ENCODE data around the gene NAA11. TPM values are rescaled to one million over a fixed set of nuclear protein-coding genes. Genes with fewer than 3 reads are reported as not detected.

NAA11 gene
- total RNA-seq, 1 donor from 2014 or later = not detected

DNA sequence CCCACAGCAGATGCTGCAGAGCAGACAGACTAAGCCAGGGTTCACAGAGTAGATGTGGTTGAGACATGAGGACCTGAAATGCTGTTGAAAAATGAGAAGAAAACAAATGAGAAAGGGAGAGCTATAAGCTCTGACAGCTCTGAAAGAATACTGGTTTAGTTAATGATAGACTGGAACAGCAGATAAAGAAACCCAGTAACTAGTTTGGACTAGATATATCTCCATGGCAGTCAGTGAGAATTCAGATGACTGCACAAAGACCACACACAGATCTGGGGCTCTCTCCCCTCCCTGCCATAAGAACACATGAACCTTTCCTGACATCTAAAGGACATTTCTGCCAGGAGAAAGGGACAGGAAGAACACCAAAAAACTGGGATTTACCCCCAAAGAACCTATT, 8.2 kb downstream of the NAA11 start:
- TF ChIP-seq, protein P1, sequence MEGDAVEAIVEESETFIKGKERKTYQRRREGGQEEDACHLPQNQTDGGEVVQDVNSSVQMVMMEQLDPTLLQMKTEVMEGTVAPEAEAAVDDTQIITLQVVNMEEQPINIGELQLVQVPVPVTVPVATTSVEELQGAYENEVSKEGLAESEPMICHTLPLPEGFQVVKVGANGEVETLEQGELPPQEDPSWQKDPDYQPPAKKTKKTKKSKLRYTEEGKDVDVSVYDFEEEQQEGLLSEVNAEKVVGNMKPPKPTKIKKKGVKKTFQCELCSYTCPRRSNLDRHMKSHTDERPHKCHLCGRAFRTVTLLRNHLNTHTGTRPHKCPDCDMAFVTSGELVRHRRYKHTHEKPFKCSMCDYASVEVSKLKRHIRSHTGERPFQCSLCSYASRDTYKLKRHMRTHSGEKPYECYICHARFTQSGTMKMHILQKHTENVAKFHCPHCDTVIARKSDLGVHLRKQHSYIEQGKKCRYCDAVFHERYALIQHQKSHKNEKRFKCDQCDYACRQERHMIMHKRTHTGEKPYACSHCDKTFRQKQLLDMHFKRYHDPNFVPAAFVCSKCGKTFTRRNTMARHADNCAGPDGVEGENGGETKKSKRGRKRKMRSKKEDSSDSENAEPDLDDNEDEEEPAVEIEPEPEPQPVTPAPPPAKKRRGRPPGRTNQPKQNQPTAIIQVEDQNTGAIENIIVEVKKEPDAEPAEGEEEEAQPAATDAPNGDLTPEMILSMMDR (IDR thresholded peaks at IDR 0.05; ENCODE audit: unreplicated experiment) = no peak
- Mint-ChIP-seq H3K9me3 (ENCODE audit: low read depth) (no peaks in the 10 kb centered on the region), H3K36me3 (ENCODE audit: insufficient read depth) (no peaks in the 10 kb centered on the region), H3K27me3 (no peaks in the 10 kb centered on the region), H3K4me1 (ENCODE audit: low read depth) (peaks cover 24% of the 10 kb centered on the region), H3K4me3 (ENCODE audit: low read depth) (no peak overlapping the region), H3K27ac (peak overlapping the region; percentile 15)
- DNase-seq (ENCODE audit: low spot score, unreplicated experiment) = no peak

DNA sequence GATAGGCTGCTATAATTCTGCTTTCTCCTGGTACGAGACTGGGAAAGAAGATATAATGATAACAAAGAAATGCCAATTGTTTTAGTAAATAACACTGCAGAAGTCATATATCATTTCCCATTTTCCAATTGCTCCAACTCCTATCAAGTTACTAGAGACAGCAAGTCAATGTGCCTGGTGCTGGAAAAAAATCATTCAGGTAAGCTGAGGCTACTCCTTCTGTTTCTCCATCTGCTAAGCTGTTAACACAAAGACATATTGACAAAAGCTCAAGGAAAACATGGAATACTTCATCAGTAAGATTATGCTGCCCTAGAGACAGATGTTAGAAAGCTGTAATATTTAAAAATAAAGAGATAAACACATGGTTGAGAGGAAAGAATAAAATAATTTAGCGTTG, 10.0 kb downstream of the NAA11 start:
- Mint-ChIP-seq H3K27ac (no peak overlapping the region), H3K4me1 (ENCODE audit: low read depth) (peaks cover 24% of the 10 kb centered on the region), H3K27me3 (no peaks in the 10 kb centered on the region), H3K4me3 (ENCODE audit: low read depth) (no peak overlapping the region), H3K36me3 (ENCODE audit: insufficient read depth) (no peaks in the 10 kb centered on the region), H3K9me3 (ENCODE audit: low read depth) (no peaks in the 10 kb centered on the region)
- TF ChIP-seq, protein P1 (IDR thresholded peaks at IDR 0.05; ENCODE audit: unreplicated experiment) = no peak
- DNase-seq (ENCODE audit: low spot score, unreplicated experiment) = no peak

DNA sequence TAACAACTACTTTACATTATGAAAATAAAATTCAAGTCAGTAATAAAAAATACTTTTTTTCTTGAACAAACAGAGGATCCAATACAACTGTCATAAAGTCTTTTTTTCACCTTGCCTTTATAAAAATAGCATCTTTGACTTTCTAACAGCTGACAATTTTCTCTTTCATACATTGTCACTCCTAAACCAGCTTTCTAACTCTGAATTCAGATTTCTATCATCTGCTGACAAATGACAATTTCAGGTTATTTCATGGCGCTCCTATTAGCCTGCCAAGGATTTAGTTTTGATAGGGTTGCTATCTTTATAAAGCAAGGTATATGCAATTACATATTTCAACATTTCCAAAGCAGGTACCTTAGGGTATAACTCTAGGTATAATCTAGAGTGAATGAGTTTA, 14.6 kb downstream of the NAA11 start:
- Mint-ChIP-seq H3K36me3 (ENCODE audit: insufficient read depth) (no peaks in the 10 kb centered on the region), H3K4me3 (ENCODE audit: low read depth) (no peak overlapping the region), H3K27ac (no peak overlapping the region), H3K27me3 (no peaks in the 10 kb centered on the region), H3K4me1 (ENCODE audit: low read depth) (peaks cover 12% of the 10 kb centered on the region), H3K9me3 (ENCODE audit: low read depth) (no peaks in the 10 kb centered on the region)
- DNase-seq (ENCODE audit: low spot score, unreplicated experiment) = no peak
- TF ChIP-seq, protein P1 (IDR thresholded peaks at IDR 0.05; ENCODE audit: unreplicated experiment) = no peak

DNA sequence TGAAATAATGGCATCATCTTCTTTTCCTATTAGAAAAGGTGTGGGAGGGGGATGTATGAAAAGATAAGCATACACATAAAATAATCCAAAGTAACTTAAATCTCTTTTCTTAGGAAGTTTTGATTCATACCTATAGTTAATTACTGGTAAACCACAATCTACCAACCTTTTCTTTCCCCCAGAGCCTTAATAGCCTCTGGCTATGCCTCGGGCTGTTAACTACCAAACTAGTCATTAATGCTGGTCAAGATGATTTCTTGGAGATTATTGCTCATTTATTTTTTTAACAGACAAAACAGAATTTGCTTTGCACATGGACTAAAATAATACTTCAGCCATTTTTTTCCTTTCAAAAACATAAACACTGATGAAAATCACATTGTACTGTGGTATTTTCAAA, 16.9 kb downstream of the NAA11 start:
- H3K4me1 Mint-ChIP-seq (ENCODE audit: low read depth) = no peaks in the 10 kb centered on the region

DNA sequence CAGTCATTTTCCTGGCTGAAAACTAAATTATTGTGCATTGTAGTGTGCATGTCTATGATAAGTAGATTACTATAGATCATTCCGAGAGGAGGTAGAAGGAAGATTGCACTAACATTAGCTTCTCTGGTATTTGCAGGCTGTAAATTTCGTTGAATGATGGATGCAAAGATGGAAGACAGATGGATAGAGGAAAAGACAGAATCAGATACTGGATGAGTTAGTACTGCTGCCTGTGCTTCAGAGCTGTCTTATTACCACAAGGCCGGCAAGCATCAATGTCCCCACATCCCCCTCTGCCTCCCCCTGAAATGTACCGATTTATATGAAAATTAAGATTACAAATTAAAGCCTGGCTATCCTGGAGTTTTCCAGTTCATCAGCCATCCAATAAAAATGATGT, 17.7 kb downstream of the NAA11 start:
- Mint-ChIP-seq H3K4me1 (ENCODE audit: low read depth) (no peaks in the 10 kb centered on the region), H3K9me3 (ENCODE audit: low read depth) (no peaks in the 10 kb centered on the region), H3K27me3 (no peaks in the 10 kb centered on the region), H3K36me3 (ENCODE audit: insufficient read depth) (no peaks in the 10 kb centered on the region), H3K4me3 (ENCODE audit: low read depth) (no peak overlapping the region), H3K27ac (no peak overlapping the region)
- no peak for DNase-seq (ENCODE audit: low spot score, unreplicated experiment)
- TF ChIP-seq, protein P1 (IDR thresholded peaks at IDR 0.05; ENCODE audit: unreplicated experiment) = no peak

More for the DNA sequence above, 16.9 kb downstream of the NAA11 start:
- Mint-ChIP-seq H3K27ac (no peak overlapping the region), H3K27me3 (no peaks in the 10 kb centered on the region), H3K9me3 (ENCODE audit: low read depth) (no peaks in the 10 kb centered on the region), H3K4me3 (ENCODE audit: low read depth) (no peak overlapping the region), H3K36me3 (ENCODE audit: insufficient read depth) (no peaks in the 10 kb centered on the region)
- TF ChIP-seq, protein P1 (IDR thresholded peaks at IDR 0.05; ENCODE audit: unreplicated experiment) = no peak
- no peak for DNase-seq (ENCODE audit: low spot score, unreplicated experiment)

All from progenitor cell of endocrine pancreas (in vitro differentiated cells).